Activated T-helper 17 cell treated with anti-CD3 and anti-CD28 coated beads, Interleukin-2, amount 50 U/mL, for 72 hours (primary cell): ENCODE results near the gene MKI67. TPM values are rescaled to one million over a fixed set of nuclear protein-coding genes. Genes with fewer than 3 reads are reported as not detected.

Source experiments
- ATAC-seq: fragments of 150-1000 bp; cut with Tn5 transposase; replicated peaks from 2 replicates; pipeline ENCODE4 v1.10.0; 2021; ENCODE audit warnings: mild to moderate bottlenecking, moderate library complexity
- H3K27ac Mint-ChIP-seq: one replicate; pipeline ENCODE4 v1.8.0; 2022; ENCODE audit warnings: mixed read lengths
- H3K27me3 Mint-ChIP-seq: one replicate; pipeline ENCODE4 v1.8.0; 2022; ENCODE audit warnings: mixed read lengths
- H3K36me3 Mint-ChIP-seq: one replicate; pipeline ENCODE4 v1.8.0; 2022; ENCODE audit warnings: low read depth, mild to moderate bottlenecking, mixed read lengths
- H3K4me1 Mint-ChIP-seq: one replicate; pipeline ENCODE4 v1.8.0; 2022; ENCODE audit warnings: mixed read lengths
- H3K4me3 Mint-ChIP-seq: one replicate; pipeline ENCODE4 v1.8.0; 2022; ENCODE audit warnings: mild to moderate bottlenecking, mixed read lengths
- H3K9me3 Mint-ChIP-seq: one replicate; pipeline ENCODE4 v1.8.0; 2022; ENCODE audit warnings: mixed read lengths
- total RNA-seq, 2 donors: library from RNA; stranded (reverse); gene quantifications; one replicate each; pipeline ENCODE4 v1.2.3, GENCODE V29; 2022

Gene MKI67
- total RNA-seq, 2 donors from 2014 or later: 262 to 281 TPM

DNA sequence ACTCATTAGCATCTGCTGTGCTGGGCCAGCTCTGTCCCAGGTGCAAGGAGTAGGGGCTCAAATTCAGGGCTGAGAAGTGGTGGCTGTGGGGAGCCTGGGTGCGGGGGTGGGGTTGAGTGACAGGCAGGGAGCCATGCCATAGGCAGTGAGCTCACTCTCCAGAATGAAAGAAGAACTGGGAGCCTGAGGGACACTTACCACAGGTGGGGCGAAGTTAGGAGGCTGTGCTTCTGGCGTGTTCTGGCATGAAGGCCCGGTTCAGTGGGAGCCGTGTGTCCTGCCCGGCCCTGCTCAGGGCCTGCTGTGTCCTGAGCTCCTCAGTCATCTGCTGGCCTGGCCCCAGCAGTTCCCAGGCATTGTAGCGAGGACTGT is 62.5 kb downstream of the MKI67 start:
- Mint-ChIP-seq H3K27me3 (no peaks in the 10 kb centered on the region), H3K27ac (peak overlapping the region; percentile 89), H3K4me1 (peaks cover 51% of the 10 kb centered on the region), H3K36me3 (peaks cover 95% of the 10 kb centered on the region), H3K4me3 (peak overlapping the region; percentile 68), H3K9me3 (peaks cover 4% of the 10 kb centered on the region)
- peak; percentile 23 for ATAC-seq

DNA sequence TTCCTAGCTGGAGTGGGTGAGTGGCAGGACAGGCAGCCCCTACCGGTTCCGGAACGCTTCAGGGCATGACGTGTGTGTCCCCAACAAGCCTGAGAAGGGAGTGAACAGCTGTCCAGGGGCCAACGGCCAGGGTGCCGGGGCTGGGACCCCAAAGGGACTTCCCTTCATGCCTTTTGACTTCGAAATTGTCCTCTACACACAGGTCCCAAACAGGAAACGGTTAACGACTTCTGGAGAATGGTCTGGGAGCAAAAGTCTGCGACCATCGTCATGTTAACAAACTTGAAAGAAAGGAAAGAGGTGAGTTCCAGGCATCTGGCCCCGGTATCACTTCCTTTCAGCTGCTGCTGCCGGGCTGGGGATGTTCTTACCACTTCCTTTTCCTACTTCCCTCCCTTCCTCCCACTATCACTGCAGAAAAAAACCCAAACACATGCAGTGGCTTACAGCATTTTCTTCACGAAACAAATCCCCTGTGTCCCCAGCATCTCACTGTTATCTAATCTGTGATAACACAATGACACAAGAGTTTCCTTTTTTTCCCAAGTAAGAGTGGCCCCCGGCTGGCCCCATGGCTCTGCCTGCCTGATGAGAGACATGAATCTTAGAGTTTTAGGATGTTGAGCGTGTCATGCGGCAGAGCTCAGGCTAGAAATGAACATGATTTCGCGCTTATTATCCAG is 63.2 kb downstream of the MKI67 start:
- Mint-ChIP-seq H3K4me1 (peaks cover 51% of the 10 kb centered on the region), H3K4me3 (peak overlapping the region; percentile 68), H3K36me3 (peaks cover 94% of the 10 kb centered on the region), H3K27ac (peak overlapping the region; percentile 89), H3K9me3 (peaks cover 4% of the 10 kb centered on the region), H3K27me3 (no peaks in the 10 kb centered on the region)
- ATAC-seq: peak; percentile 8

DNA sequence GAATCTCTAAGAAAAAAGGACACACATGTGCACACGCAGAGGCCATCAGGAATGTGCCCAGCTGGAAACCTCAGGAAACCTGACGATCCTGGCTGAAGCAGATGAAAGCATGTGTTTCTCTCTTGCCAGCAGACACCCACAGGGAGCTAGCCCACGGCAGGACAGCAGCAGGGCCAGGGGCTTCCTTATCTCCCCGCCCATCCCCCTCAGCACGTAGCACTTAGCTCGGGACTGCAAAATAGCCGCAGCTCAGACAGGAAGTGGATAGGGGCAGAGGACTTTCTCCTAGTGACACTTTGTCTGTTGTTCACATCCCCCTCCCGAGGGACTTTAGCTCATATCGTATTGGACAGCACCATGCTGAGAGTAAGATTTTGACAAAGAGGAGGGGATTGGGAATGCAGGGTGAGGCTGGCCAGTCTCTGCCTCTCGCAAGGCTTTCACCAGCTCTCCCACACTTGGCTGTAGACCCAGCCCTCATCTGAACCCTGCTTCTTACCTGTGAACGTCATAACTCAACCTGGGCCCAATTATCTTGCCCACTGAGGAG is 63.8 kb downstream of the MKI67 start:
- H3K27me3 Mint-ChIP-seq: no peaks in the 10 kb centered on the region
- peaks cover 95% of the 10 kb centered on the region for H3K36me3 Mint-ChIP-seq
- peaks cover 50% of the 10 kb centered on the region for H3K4me1 Mint-ChIP-seq
- ATAC-seq: no peak
- H3K27ac Mint-ChIP-seq: peak overlapping the region; percentile 89
- H3K4me3 Mint-ChIP-seq: peak overlapping the region; percentile 68
- peaks cover 4% of the 10 kb centered on the region for H3K9me3 Mint-ChIP-seq

DNA sequence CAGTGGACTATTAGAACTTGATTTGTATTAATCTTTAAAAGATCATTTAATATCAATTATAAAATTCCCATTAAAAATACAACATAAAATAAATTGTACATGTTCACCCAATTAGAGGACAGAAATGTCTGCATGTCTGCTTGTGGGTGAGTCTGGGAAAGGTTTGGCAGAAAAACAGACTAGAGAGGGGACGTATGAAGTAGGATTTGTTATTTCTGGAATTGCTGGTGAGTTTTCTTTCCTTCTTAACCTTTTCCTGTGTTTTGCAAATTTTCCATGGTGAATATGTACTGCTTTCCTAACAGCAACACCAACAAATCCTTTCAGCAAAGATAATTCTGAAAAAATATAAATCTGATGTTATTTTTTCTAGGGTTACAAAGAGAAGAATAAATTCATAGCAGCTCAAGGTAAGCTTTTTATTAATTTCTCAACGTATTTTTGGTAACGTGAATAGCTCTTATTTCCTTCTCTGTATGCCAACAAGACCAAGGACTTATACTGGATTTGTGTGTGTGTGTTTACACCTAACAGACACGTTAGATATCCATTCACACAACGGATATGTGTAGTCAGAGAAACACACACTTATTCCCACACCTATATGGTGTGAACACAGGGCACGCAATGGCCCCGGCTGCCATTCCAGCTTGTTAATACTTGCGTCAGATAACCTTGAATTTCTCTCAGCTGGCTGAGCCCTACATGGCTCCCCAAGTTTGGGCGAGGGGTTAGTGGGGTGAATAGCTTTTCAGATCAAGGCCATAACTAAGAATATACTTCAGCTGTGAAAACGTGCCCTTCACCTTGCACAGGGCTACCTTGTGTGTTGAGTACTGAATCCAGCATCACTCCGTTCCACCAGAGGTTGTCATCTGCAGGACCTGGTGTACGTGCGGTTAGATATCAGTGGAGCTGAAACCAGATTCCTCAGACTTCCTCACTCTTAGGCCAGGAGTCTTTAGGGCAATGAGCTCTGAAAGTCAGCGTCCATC is 64.6 kb downstream of the MKI67 start:
- H3K4me3 Mint-ChIP-seq: peak overlapping the region; percentile 68
- H3K36me3 Mint-ChIP-seq: peaks cover 95% of the 10 kb centered on the region
- peak overlapping the region; percentile 89 for H3K27ac Mint-ChIP-seq

DNA sequence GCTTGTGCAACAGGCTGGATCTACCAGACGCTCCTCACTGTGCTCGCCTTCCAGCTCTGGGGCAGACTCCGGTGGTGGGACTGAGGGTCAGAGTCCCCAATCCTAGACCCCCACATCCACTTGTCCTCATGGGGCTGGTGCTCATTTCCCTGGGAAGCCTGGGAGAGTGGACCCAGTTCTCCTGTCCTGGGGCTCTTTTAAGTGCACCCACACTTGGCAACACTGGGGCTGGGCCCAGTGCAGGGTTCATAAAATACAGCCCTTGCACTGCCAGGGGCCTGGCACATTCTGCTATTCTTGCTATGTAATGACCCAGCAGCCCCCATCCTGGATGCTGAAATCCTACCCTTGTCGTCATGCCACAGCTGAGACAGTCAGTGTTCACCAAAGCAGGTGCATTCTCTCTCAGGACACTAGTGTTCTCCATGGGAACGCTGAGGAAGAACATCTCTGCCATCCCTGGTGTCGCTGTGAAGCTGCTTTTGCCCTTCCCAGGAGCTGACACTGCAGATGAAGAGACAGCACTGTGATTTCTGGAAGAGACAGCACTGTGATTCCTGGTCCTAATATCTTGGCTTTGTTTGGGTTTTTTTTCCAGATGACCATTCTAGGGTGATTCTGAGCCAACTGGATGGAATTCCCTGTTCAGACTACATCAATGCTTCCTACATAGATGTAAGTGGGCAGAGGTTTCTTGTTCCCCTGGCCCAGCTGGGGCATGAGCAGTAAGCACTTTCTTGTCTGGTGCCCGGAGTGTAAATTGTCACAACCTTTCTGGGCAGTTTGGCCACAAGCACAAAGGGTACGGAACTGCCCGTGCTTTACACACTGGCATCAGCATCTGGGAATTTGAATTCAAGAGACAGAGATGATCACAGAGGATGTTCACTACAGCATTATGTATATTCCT is 65.6 kb downstream of the MKI67 start:
- H3K27ac Mint-ChIP-seq: no peak overlapping the region
- H3K4me3 Mint-ChIP-seq: no peak overlapping the region
- H3K36me3 Mint-ChIP-seq: peaks cover 95% of the 10 kb centered on the region
- H3K4me1 Mint-ChIP-seq: peaks cover 32% of the 10 kb centered on the region
- H3K27me3 Mint-ChIP-seq: no peaks in the 10 kb centered on the region
- no peaks in the 10 kb centered on the region for H3K9me3 Mint-ChIP-seq
- no peak for ATAC-seq

More for the DNA sequence above, 64.6 kb downstream of the MKI67 start:
- no peak for ATAC-seq
- no peaks in the 10 kb centered on the region for H3K9me3 Mint-ChIP-seq
- H3K4me1 Mint-ChIP-seq: peaks cover 42% of the 10 kb centered on the region
- no peaks in the 10 kb centered on the region for H3K27me3 Mint-ChIP-seq

DNA sequence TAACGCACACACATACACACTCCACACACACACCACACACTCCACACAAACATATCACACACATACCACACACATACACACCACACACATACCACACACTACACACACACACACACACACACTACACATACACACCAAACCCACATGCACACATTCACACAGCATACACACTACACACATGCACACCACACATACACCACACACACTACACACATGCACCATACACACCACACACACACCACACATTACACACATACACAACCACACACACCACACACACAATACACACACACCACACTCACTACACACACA is 66.3 kb downstream of the MKI67 start:
- no peak for ATAC-seq
- H3K4me1 Mint-ChIP-seq: peaks cover 26% of the 10 kb centered on the region
- H3K36me3 Mint-ChIP-seq: peaks cover 95% of the 10 kb centered on the region

DNA sequence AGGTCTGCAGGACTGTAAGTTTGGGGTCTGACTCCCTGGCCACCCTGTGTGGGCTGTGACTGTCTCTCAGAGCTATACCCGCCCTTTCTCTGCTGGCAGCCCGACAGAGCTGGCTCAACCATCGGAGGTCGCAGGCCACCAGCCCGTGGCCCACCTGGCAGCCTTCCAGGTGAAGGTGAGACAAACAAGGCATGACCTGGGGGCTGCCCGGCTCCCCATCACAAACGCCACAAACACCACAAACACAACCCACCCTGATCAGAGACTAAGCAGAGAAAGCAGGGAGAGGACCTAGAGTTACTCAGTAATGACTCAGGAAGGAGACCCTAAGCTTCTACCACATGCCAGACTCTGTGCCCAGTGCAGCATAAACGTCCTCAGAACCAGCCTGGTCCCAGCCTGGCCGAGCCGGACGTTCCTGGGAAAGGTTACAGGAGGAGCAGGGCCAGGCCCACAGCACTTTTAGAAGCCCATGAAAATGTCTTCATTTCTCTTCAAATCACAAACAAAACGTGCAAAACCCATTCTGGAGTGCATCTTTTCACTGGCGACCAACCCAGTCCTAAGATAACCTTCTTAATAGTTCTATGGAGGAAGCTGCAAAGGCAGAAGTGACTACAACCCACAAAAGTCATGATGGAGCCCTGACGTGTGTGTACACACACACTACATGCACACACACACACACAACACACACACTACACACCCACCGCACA is 66.8 kb downstream of the MKI67 start:
- Mint-ChIP-seq H3K27me3 (no peaks in the 10 kb centered on the region), H3K9me3 (no peaks in the 10 kb centered on the region), H3K4me1 (peaks cover 22% of the 10 kb centered on the region), H3K27ac (no peak overlapping the region), H3K4me3 (no peak overlapping the region), H3K36me3 (peaks cover 93% of the 10 kb centered on the region)
- no peak for ATAC-seq

More for the DNA sequence above, 66.3 kb downstream of the MKI67 start:
- H3K4me3 Mint-ChIP-seq: no peak overlapping the region
- no peaks in the 10 kb centered on the region for H3K9me3 Mint-ChIP-seq
- no peak overlapping the region for H3K27ac Mint-ChIP-seq
- no peaks in the 10 kb centered on the region for H3K27me3 Mint-ChIP-seq

DNA sequence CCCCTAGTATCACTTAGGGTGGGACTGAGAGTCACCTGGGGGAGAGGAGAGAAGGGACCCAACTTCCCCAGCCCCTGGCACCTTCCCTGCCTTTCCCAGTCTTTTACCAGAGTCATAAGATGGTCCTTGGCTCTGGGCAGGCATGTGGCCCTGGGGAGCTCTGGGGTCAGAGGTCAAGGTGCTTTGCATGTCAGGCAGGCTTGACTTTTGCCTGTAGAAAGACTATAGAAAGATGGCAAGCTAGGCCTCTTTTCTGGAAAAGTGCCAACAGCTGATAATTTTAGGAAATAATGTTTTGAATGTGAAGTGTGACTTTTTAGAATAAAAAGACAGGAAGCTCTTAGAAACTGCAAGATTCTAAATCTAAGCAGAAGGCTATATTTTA is 67.5 kb downstream of the MKI67 start:
- no peak for ATAC-seq
- Mint-ChIP-seq H3K4me1 (peaks cover 18% of the 10 kb centered on the region), H3K4me3 (no peak overlapping the region), H3K27me3 (no peaks in the 10 kb centered on the region), H3K9me3 (no peaks in the 10 kb centered on the region), H3K36me3 (peaks cover 91% of the 10 kb centered on the region), H3K27ac (no peak overlapping the region)

DNA sequence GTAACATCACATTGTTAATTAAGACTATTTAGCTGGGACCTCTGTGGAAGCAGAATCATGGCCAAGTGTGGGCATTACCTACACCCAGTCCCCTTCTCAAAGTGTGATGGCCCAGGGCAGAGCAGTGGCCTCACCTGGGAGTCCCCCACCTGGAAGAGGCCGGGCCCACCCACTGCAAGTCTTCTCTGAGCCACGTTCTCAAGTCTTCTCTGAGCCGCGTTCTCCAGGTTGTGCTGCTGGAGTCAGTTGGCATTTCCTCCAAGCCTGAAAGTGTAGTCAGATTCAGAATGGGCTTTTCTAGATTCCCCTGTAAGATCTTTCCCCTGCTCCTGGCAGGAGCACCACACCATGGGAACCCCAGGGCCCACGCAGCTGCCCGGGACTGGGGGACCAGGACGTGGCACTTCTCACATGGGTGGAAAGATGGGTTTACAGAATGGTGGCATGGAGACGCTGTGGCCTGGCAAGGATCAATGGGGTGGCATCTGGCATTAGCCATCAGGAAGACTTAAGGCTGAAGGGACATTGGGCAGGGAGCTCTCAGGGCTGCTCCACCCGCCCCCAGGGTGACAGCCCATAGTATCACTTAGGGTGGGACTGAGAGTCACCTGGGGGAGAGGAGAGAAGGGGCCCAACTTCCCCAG is 68.0 kb downstream of the MKI67 start:
- H3K36me3 Mint-ChIP-seq: peaks cover 89% of the 10 kb centered on the region
- peaks cover 13% of the 10 kb centered on the region for H3K4me1 Mint-ChIP-seq
- H3K9me3 Mint-ChIP-seq: no peaks in the 10 kb centered on the region
- ATAC-seq: no peak
- H3K27me3 Mint-ChIP-seq: no peaks in the 10 kb centered on the region
- no peak overlapping the region for H3K4me3 Mint-ChIP-seq
- H3K27ac Mint-ChIP-seq: peak overlapping the region; percentile 26

DNA sequence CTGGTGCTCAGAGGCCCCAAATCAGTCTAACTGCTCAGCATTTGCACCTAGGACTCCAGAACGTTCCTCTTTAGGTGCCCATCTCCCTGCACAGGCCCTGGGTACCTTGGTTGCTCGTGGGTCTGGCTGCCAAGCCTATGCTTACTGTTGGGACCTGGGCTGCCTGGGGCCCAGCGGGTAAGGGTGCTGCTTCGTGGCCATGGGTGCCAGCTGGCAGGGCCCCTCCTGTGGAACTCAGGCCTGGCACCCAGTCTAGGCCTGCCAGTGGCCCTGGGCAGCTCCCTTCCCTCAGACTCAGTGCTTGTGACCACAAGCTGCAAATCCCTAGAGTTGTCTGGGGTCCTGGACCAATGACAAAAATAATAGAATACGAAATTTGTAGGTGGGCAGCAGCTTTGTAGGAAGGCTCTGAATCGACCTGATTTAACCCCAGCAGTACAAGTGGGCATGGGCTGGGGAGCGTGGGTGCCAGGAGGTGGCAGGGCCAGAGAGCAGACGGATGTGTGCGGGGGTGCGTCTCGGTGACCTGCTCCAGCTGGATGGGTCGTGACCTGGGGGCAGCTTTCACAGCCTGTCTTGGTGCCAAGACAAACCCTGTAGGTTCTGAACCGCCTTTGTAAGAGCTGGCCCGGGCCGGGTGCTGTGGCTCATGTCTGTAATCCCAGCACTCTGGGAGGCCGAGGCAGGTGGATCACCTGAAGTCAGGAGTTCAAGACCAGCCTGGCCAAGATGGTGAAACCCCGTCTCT is 69.7 kb downstream of the MKI67 start:
- Mint-ChIP-seq H3K27me3 (no peaks in the 10 kb centered on the region), H3K4me3 (no peak overlapping the region), H3K9me3 (no peaks in the 10 kb centered on the region), H3K36me3 (peaks cover 90% of the 10 kb centered on the region), H3K27ac (no peak overlapping the region), H3K4me1 (peaks cover 5% of the 10 kb centered on the region)
- no peak for ATAC-seq

DNA sequence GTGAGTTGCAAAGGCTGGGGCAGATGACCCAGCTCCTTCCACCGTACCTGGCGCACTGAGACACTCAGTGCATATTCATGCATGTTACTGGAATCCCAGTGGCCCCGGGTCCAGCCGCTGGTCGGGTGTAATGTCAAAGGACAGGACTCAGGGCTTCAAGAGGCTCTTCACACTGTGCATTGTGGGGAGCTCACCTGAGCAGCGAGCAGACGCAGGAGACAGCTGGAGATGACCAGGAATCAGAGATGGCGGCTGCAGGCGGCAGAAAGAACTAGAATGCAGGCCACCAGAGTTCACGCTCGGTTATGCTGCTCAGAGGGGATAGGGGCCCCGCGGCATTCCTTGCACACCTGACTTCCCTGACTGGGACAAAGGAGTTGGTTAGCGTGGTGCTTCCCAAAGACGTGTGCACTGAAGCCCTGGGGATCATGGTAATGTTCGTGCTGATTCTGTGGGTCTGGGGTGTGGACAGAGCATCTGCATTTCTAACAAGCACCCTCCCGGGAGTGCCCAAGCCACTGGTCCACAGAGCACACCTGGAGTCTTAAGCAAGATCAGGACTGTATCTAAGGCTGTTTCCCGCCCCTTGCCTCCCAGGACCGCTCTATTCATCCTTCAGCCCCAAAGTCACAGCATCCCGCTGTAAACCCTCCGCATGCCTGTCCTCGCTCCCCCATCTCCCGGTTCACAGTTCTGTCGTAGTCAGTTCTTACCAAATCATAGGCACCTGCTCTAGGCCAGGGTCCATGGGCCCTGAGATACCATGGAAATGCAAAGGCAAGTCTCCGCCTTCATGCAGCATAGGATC is 71.0 kb downstream of the MKI67 start:
- no peak for ATAC-seq
- Mint-ChIP-seq H3K27ac (no peak overlapping the region), H3K4me3 (no peak overlapping the region), H3K4me1 (peaks cover 12% of the 10 kb centered on the region), H3K27me3 (no peaks in the 10 kb centered on the region), H3K36me3 (peaks cover 90% of the 10 kb centered on the region), H3K9me3 (no peaks in the 10 kb centered on the region)
